Heart left ventricle (tissue), 13 donors: ENCODE measurements around the gene PRDX2.

ENCODE experiments used
- CTCF ChIP-seq, 12 donors: fragments of 200-600 bp; sonication (generic) in 4 of 12; IDR thresholded peaks; one replicate each; pipeline versions ENCODE4 v1.5.0 to v1.8.0; 2018 to 2022; ENCODE audit warnings: antibody characterized with exemption in 12 of 12, mild to moderate bottlenecking in 5 of 12
- POLR2A ChIP-seq, 2 donors: fragments of 450-650 bp; IDR thresholded peaks; one replicate each; pipeline ENCODE4 v1.6.1; 2017; ENCODE audit warnings: antibody characterized with exemption in 2 of 2, mild to moderate bottlenecking in 2 of 2, moderate library complexity in 2 of 2
- donor health status: ischemic (EF 13 %, LVEDD 7.1; RV severe dilation, severe dysfunction).
- donor health status: DM: no; HTN: yes; CAD: no.
- donor health status: DM: no; HTN: no; CAD: no.
- donor health status: ischemic (EF 25% LVEDD 6.9; RV normal size, moderate dysfunction).
- donor health status: ischemic (EF 25% LVEDD 5.7; RV mildly dilated, moderate dysfunction).
- donor health status: ischemic (EF 35%, LVEDD 5.7; RV mildly dilated, moderate dysfunction).
- donor health status: nonischemic (EF 11% LVEDD 7.7; RV severe dilation, severe dysfunction).
- donor health status: DM: yes; HTN: yes; CAD: no.
- donor health status: PGD.
- donor health status: ischemic (EF 29% LVEDD 5.4; RV normal size, mild dysfunction).
- donor health status: nonischemic (EF 23%, LVEDD 6.1; RV moderate dilation, normal function).

- TF ChIP-seq CTCF (IDR thresholded peaks at IDR 0.05) (no peak), POLR2A (IDR thresholded peaks at IDR 0.05) (no peak)
Measured at GRCh38 chr19:12778905-12779161, 22.8 kb downstream of the PRDX2 start.
